ENCODE measurements around the gene PTPRM.

Gene PTPRM

GRCh38 chr18:8140841-8141501 is 573.9 kb downstream of the PTPRM start:
- DNase-seq, result no peak

GRCh38 chr18:8142131-8142711 is 575.1 kb downstream of the PTPRM start:
- no peak for DNase-seq

GRCh38 chr18:8142932-8143331 is 575.8 kb downstream of the PTPRM start:
- no peak for DNase-seq

- no peak for DNase-seq
These were observed 584.1 kb downstream of the PTPRM start for GRCh38 chr18:8151181-8151580.

- no peak for DNase-seq
These were observed 586.9 kb downstream of the PTPRM start for GRCh38 chr18:8153887-8154583.

GRCh38 chr18:8162802-8163201 is 595.7 kb downstream of the PTPRM start:
- DNase-seq, result no peak

- no peak for DNase-seq
These were observed 596.3 kb downstream of the PTPRM start for GRCh38 chr18:8163286-8163959.

GRCh38 chr18:8165095-8165494 is 598.0 kb downstream of the PTPRM start:
- DNase-seq, result no peak

- no peak for DNase-seq
These were observed 599.9 kb downstream of the PTPRM start for GRCh38 chr18:8167026-8167425.

- DNase-seq, result no peak
These were observed 600.6 kb downstream of the PTPRM start for GRCh38 chr18:8167673-8168072.

GRCh38 chr18:8169722-8170121 is 602.6 kb downstream of the PTPRM start:
- DNase-seq, result no peak

- no peak for DNase-seq
These were observed 607.7 kb downstream of the PTPRM start for GRCh38 chr18:8174771-8175170.

GRCh38 chr18:8175501-8176061 is 608.5 kb downstream of the PTPRM start:
- no peak for DNase-seq

GRCh38 chr18:8176109-8176508 is 609.0 kb downstream of the PTPRM start:
- no peak for DNase-seq

- no peak for DNase-seq
These were observed 609.4 kb downstream of the PTPRM start for GRCh38 chr18:8176554-8176953.

- DNase-seq, result no peak
These were observed 610.4 kb downstream of the PTPRM start for GRCh38 chr18:8177330-8178016.

- DNase-seq, result no peak
These were observed 619.3 kb downstream of the PTPRM start for GRCh38 chr18:8186413-8186812.

GRCh38 chr18:8188184-8188583 is 621.1 kb downstream of the PTPRM start:
- no peak for DNase-seq

- DNase-seq, result no peak
These were observed 623.9 kb downstream of the PTPRM start for GRCh38 chr18:8190980-8191379.

GRCh38 chr18:8194431-8194830 is 627.3 kb downstream of the PTPRM start:
- DNase-seq, result no peak

GRCh38 chr18:8196238-8196637 is 629.1 kb downstream of the PTPRM start:
- DNase-seq, result no peak

GRCh38 chr18:8197499-8197898 is 630.4 kb downstream of the PTPRM start:
- DNase-seq, result no peak

- DNase-seq, result no peak
These were observed 640.9 kb downstream of the PTPRM start for GRCh38 chr18:8207996-8208395.

Measured in femur (tissue), 1 donor.